ENCODE measurements around the gene NME4. TPM values are rescaled to one million over a fixed set of nuclear protein-coding genes. Genes with fewer than 3 reads are reported as not detected.
"Not testable (repeated sequence)": the region's sequence is repeated elsewhere in the genome, so short reads cannot be mapped to it uniquely, and the experiment has no call there.

The NME4 gene
- total RNA-seq (100 to 1,000 TPM in 1 of 2 donors, 10 to 100 TPM in 1; 87.5 to 107 TPM), polyA plus RNA-seq (ENCODE audit: insufficient read depth, low read depth, low replicate concordance) (79.2 TPM)
- long read RNA-seq, donor 1, transcript NME4-201 (5 exons, 995 nt) = major isoform, 50 of 68 reads
- long read RNA-seq, donor 1, transcript NME4-210 (2 exons, 1,861 nt) = minor isoform, 5 of 68 reads
- long read RNA-seq, donor 1, partial matches to known transcripts = 0 of 68 reads
- long read RNA-seq, donor 1, other reads (novel, unspliced or antisense) = 6 of 68 reads
- long read RNA-seq, donor 2, transcript NME4-210 (2 exons, 1,861 nt) = minor isoform, 6 of 77 reads
- long read RNA-seq, donor 2, transcript NME4-201 (5 exons, 995 nt) = major isoform, 39 of 77 reads
- long read RNA-seq, donor 2, partial matches to known transcripts = 28 of 77 reads
- long read RNA-seq, donor 2, other reads (novel, unspliced or antisense) = 0 of 77 reads

DNA sequence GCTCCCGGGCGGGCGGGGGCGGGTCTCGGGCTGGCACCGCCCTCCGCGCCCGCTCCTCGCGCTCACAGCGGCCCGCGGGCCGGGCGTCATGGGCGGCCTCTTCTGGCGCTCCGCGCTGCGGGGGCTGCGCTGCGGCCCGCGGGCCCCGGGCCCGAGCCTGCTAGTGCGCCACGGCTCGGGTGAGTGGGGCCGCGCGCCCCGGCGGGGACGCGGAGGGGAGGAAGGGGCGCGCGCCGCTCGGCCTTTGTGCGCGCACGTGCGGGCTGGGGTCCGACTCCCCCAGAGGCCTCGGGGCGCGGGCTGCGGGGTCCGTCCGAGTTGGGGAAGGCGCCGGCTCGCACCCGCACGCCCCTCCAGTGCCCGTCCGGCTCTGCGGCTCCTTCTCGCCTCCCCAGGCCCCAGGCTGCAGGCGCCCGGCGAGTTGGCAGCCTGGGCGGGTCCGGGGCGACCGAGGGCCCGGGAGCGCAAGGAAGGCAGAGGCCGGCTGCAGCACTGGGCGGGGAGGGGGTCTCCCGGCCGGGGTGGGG lies at the start of gene NME4:
TSS of gene NME4 (plus strand) at position 65 of the 527 bp plus-strand sequence. CDS start at position 89, 24 bp downstream.
- WGBS, 2 donors = 0% methylated on average over 5 to 39 of the region's 75 CpGs
- DNase-seq = peak; percentile 51
- intact Hi-C loops (cut with DNase I; ENCODE audit: low total_unique reads) = no loop called here

DNA sequence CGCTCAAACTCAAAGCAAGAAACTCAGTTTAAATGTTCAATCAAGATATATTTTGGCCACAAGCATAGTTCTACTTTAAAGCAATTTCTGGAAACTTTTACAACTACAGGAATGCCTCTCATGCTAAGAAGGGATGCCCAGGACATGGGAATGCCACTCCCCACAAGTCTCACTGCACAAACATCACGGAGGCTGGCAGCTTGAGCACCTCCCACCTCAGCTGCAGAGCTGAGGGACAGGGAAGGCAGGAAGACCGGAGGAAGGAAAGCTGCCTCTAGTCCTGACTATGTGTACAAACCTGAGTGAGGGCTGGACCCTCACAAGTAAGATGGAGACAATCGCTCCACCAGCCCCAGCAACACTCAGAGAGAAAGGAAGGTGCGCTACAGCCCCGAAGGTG lies 49.8 kb upstream of the NME4 start:
- Histone ChIP-seq H3K4me3 (no peak overlapping the region), H3K4me1 (no peaks in the 10 kb centered on the region), H3K36me3 (ENCODE audit: low read depth, missing control alignments) (no peaks in the 10 kb centered on the region), H3K27ac (no peak overlapping the region), H3K9me3 (no peaks in the 10 kb centered on the region), H3K27me3 (no peaks in the 10 kb centered on the region)
- no peak for DNase-seq
- TF ChIP-seq POLR2A (IDR thresholded peaks at IDR 0.05) = no peak
- TF ChIP-seq, protein P1, sequence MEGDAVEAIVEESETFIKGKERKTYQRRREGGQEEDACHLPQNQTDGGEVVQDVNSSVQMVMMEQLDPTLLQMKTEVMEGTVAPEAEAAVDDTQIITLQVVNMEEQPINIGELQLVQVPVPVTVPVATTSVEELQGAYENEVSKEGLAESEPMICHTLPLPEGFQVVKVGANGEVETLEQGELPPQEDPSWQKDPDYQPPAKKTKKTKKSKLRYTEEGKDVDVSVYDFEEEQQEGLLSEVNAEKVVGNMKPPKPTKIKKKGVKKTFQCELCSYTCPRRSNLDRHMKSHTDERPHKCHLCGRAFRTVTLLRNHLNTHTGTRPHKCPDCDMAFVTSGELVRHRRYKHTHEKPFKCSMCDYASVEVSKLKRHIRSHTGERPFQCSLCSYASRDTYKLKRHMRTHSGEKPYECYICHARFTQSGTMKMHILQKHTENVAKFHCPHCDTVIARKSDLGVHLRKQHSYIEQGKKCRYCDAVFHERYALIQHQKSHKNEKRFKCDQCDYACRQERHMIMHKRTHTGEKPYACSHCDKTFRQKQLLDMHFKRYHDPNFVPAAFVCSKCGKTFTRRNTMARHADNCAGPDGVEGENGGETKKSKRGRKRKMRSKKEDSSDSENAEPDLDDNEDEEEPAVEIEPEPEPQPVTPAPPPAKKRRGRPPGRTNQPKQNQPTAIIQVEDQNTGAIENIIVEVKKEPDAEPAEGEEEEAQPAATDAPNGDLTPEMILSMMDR (IDR thresholded peaks at IDR 0.05) = no peak
- intact Hi-C loops (cut with DNase I; ENCODE audit: low total_unique reads) = no loop called here
- 80 to 95% methylated on average over 3 to 6 of the region's 6 CpGs for WGBS, 2 donors

More for the DNA sequence above, at the start of gene NME4:
- Histone ChIP-seq H3K4me1 (peaks cover 23% of the 10 kb centered on the region), H3K36me3 (ENCODE audit: low read depth, missing control alignments) (no peaks in the 10 kb centered on the region), H3K9me3 (no peaks in the 10 kb centered on the region), H3K4me3 (peak within 1 kb of the TSS; percentile 65 to 78), H3K27me3 (no peaks in the 10 kb centered on the region), H3K27ac (peak within 1 kb of the TSS; percentile 80 to 88)
- TF ChIP-seq POLR2A (IDR thresholded peaks at IDR 0.05) = no peak
- TF ChIP-seq, protein P1 (IDR thresholded peaks at IDR 0.05) = no peak

DNA sequence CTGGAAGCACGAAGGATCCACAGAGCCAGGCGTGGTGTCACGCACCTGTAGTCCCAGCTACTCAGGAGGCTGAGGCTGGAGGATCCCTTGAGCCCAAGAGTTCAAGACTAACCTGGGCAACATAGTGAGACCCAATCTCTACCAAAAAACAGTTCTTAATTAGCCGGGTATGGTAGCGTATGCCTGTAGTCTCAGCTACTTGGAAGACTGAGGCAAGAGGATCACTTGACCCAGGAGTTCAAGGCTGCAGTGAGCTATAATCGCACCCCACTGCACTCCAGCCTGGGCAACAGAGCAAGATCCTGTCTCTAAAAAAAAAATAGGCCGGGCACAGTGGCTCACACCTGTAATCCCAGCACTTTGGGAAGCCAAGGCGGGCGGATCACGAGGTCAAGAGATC lies 48.5 kb upstream of the NME4 start:
- DNase-seq; H3K27me3 ChIP-seq; intact Hi-C loops (cut with DNase I; ENCODE audit: low total_unique reads); H3K4me1 ChIP-seq; H3K4me3 ChIP-seq; H3K9me3 ChIP-seq; H3K27ac ChIP-seq; H3K36me3 ChIP-seq (ENCODE audit: low read depth, missing control alignments): not testable (repeated sequence)
- whole genome bisulfite sequencing, 2 donors = 86 to 98% methylated on average over 8 to 10 of the region's 10 CpGs

DNA sequence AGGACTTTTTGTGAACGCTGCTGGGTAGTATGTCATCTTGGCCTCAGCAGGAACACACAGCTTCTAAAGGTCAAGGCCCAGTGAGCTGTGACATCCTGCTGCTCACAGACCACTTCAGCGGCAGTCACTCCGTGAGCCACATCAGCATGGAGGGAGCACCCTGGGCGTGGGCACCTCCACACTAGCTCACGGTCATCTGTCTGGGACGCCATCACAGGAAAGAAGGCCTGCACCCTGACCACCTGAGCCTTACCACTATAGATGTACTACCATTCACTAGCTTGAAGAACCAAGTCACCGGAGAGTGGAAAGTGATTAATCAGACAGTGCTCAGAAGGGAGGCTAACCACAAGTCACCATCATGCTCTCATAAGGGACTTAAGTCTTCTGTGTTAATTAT lies 47.8 kb upstream of the NME4 start:
- no peaks in the 10 kb centered on the region for H3K4me1 ChIP-seq
- no peak overlapping the region for H3K4me3 ChIP-seq
- no peaks in the 10 kb centered on the region for H3K36me3 ChIP-seq (ENCODE audit: low read depth, missing control alignments)
- H3K9me3 ChIP-seq = no peaks in the 10 kb centered on the region
- 77 to 80% methylated on average over 4 to 7 of the region's 7 CpGs for WGBS, 2 donors
- no peaks in the 10 kb centered on the region for H3K27me3 ChIP-seq
- H3K27ac ChIP-seq = no peak overlapping the region
- TF ChIP-seq, protein P1 (IDR thresholded peaks at IDR 0.05) = no peak
- no peak for TF ChIP-seq POLR2A (IDR thresholded peaks at IDR 0.05)
- no peak for DNase-seq
- intact Hi-C loops (cut with DNase I; ENCODE audit: low total_unique reads) = no loop called here

DNA sequence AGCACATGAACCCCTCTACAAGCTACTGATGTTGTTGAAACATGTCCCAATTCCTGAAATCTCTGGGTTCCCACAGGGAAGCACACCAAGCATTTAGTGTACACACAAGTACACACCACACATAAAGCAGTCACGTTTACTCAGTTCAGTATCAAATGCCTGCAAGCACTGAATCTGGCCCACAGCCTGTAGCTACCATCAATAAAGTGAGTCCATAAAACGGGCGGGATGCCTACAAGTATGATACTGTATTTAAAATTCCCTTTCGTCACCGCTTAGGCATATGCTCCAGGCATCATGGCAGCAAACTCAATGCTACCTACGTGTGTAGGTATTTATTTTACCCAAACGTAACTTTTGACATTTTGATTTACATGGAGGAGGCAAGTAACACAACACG lies 46.8 kb upstream of the NME4 start:
- no peak for DNase-seq
- H3K27ac ChIP-seq = no peak overlapping the region
- 87 to 88% methylated on average over 8 of the region's 8 CpGs for WGBS, 2 donors
- H3K9me3 ChIP-seq = no peaks in the 10 kb centered on the region
- H3K4me1 ChIP-seq = no peaks in the 10 kb centered on the region
- H3K4me3 ChIP-seq = no peak overlapping the region
- TF ChIP-seq POLR2A (IDR thresholded peaks at IDR 0.05) = no peak
- TF ChIP-seq, protein P1 (IDR thresholded peaks at IDR 0.05) = no peak
- intact Hi-C loops (cut with DNase I; ENCODE audit: low total_unique reads) = no loop called here
- no peaks in the 10 kb centered on the region for H3K27me3 ChIP-seq
- no peaks in the 10 kb centered on the region for H3K36me3 ChIP-seq (ENCODE audit: low read depth, missing control alignments)

Data from testis (tissue), 5 donors.